Amniotic stem cell (primary cell): ENCODE measurements around the gene DCC.

Source experiments
- DNase-seq: peaks from one replicate; lab custom pipeline; 2025; lab: John Stamatoyannopoulos, UW

DCC gene

GRCh38 chr18:52933356-52933755 lies 593.4 kb downstream of the DCC start:
- no peak for DNase-seq

DNA sequence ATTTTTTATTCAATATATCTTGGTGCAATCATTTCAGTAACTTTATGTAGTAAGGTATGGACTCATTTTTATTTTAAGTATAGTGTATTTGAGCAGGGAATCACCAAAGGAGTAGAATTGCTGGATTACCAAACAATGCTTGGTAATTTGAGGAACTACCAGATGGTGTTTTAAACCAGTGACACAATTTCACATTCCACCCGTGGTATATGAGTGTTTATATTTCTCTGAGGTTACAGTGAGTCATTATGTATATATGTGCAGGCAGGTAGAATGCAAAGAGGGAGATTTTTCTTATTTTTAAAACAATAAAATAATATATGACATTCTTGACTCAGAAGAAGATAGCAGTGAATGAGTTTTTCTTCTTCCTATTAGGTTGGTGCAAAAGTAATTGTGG lies 596.9 kb downstream of the DCC start:
- no peak for DNase-seq

- no peak for DNase-seq
Observed at GRCh38 chr18:52937840-52938239, 597.8 kb downstream of the DCC start.

- DNase-seq: no peak
Observed at GRCh38 chr18:52945552-52945951, 605.6 kb downstream of the DCC start.

DNA sequence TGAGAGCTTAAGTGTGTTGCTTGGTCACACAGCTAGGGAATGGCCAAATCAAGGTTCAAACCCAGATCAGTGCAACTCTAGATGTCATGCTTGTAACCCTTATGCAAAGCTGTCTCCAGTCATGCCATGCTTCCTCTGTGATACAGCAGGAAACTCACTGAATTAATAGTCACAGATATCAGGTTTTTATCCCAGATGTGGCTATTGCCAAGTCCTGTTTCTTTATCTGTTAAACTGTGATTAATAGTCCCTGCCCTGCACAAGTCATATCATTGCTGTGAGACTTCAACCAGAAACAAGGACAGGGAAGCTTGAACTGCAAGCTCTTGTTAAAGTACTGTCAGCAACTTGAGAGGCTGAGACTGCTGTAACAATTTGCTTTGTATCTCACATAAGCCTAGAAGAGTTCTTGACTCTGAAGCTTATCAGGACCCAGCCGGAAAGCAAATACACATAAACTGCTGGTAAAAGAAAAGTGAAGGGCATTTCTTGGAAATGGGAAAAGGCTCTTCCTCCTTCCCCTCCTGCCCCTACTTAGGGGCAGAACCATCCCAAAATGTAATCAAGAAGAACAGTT lies 609.0 kb downstream of the DCC start:
- DNase-seq: no peak

GRCh38 chr18:52950155-52950554 lies 610.2 kb downstream of the DCC start:
- DNase-seq: no peak

GRCh38 chr18:52953387-52953786 lies 613.4 kb downstream of the DCC start:
- no peak for DNase-seq

- no peak for DNase-seq
Observed at GRCh38 chr18:52963481-52963880, 623.5 kb downstream of the DCC start.

DNA sequence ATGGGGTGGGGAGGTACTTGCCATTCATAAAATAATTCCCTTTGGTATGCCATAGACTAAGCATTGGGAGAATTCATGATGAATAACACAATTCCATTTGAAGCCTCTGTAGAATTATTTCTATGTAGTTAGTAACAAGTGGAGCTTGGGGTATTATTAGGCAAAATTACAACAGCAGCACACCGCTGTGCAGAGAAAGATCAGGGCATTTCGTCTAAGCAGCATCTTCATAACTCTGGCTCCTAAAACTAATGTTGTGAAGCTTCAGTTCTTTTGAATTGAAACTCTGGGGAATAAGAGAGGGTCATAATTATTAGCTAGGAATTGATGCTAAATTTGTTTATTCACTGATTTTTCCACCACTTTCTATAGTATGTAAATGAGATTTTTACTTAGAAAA lies 630.7 kb downstream of the DCC start:
- DNase-seq: no peak

- no peak for DNase-seq
Observed at GRCh38 chr18:52971097-52971496, 631.1 kb downstream of the DCC start.

DNA sequence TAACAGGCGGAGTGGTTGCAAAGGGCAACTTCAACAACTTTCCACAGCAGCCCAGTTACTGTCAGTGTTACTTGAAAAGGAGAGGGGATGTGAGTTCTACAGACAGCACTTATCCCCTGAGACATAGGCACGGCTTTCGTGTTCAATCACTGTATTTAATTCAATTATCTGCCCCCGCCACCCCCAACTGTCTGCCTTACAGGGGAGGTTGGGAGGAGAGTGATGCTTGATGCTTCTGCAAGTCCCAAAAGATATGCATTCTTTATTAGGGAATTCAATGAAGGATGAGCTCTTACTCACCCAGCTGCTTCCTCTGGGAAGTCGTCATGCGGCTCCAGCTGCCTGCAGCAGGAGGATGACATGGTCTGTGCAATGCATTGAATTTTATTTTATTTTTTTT lies 639.9 kb downstream of the DCC start:
- DNase-seq: no peak

- DNase-seq: no peak
Observed at GRCh38 chr18:52991246-52991645, 651.2 kb downstream of the DCC start.

- no peak for DNase-seq
Observed at GRCh38 chr18:52992041-52992440, 652.0 kb downstream of the DCC start.

DNA sequence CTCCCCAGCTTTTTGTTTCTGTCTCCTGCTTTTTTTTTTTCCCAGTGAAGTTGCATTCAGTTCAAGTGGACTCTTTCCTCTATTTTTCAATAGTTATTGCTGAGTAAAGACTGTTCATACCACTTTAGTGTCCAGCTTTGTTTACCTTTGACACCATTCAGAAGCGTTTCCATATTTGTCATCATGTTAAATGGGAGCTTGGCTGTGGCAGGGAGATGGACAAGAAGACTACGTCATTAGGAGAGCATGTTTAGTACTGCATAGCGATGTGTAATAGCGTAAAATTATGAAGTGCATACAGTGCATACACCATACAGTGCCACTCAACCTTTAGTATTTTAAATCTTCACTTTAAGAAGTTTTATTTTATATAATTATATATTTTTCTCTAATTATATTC lies 655.9 kb downstream of the DCC start:
- DNase-seq: no peak

DNA sequence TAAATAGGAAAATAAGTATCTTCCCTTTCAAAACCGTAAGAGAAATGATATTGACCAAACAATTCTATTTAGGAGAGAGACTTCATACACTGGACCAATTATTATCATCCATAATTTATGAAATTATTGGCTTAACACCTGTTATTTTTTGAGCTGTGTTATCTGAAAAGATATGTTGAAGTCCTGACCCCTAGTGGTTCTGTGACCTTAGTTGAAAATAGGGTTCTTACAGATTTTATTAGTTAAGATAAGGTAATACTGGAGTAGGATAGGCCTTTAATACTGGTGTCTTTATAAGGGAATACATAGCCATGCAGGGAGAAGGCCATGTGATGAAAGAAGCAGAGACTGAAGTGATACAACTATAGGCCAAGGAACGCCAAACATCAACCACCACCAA lies 659.6 kb downstream of the DCC start:
- no peak for DNase-seq

DNA sequence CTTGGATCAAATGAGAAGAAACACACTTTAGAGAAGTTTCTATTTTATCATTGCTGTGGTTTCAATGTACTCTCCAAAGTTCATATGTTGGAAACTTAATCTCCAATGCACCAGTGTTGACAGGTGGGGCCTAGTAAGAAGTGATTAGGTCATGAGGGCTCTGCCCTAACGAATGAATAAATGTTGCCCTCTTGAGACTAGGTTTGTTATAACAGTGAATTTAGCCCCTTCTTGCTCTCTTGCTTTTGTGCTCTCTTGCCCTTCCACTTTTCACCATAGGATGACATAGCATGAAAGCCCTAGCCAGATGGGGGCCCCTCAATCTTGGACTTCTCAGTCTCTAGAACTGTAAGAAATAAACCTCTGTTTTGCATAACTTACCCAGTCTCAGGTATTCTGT lies 664.8 kb downstream of the DCC start:
- no peak for DNase-seq

DNA sequence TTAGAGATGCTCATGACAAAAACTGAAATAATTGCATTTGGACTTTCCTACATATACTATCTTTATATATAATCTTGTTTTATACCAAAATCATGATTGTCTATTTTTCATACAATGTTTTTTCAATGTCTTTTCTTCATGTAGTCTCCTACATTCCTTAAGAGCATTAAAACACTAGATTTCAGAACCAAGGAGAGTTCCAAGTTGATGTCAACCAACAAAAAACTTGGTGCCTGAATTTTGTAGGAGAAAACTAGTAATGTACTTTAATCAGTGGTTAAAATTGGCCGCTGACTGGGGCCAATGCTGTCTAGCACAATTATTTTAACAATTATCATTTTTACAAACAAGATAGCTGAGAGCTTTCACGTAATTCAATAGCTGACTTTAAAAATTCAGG lies 678.8 kb downstream of the DCC start:
- DNase-seq: no peak

DNA sequence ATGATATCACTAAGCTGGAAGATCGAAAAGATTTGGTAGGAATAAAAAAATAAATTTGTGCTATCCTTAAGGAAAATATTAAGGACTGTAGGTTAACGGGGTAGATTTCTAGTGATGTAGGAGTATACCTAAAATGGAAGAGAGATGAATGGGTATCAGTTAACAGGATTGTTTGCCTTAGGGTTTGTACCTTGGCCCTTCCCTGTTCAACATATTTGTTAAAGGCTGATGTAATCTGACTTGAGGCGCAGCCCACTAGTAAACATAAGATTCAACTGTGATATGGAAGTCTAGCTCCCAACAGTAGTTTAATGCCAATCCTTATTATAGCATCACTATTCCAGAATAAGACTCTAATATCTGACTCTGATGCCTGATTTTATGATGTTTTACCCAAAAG lies 685.2 kb downstream of the DCC start:
- no peak for DNase-seq

- DNase-seq: no peak
Observed at GRCh38 chr18:53028565-53028964, 688.6 kb downstream of the DCC start.

- DNase-seq: no peak
Observed at GRCh38 chr18:53033128-53033527, 693.1 kb downstream of the DCC start.

DNA sequence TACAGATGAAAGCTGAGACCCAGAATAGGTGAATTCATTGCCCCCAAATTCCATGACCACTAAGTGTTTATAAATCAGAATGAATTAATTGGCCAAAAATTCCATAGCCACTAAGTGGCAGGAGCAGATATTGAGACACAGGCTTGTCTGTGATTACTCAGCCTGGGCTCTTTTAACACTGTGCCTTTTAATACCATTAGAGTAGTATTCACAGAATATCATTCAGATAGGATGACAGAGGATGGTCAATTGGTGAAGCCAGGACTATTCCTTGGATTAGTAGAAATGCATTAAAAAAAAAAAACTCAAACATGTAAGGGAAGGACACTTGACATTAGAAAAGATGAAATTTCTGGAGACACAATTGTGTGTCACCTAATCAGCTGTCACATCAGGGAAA lies 698.6 kb downstream of the DCC start:
- DNase-seq: no peak

GRCh38 chr18:53040286-53040685 lies 700.3 kb downstream of the DCC start:
- no peak for DNase-seq

- no peak for DNase-seq
Observed at GRCh38 chr18:53056064-53056463, 716.1 kb downstream of the DCC start.

GRCh38 chr18:53070788-53071187 lies 730.8 kb downstream of the DCC start:
- no peak for DNase-seq

DNA sequence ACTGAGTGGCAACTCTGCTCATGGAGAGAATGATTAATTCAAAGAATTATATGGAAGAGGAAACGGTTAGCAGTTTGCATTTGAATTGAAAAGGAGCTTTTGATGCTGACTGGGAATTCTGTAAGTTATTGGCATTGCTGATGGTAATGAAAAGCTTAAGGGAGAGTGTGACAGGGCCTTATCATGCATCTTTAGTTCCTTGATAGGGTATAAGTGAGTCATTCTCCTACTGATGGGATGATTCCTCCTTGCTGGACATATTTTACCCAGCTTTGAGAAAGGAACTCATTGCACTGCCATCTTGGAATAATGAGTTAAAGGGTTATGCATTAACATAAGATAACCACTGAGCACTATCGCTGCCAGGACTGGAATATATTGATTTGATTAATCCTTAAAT lies 740.7 kb downstream of the DCC start:
- DNase-seq: no peak
